B cell (primary cell): ENCODE results near the gene RTKN. TPM values are rescaled to one million over a fixed set of nuclear protein-coding genes. Genes with fewer than 3 reads are reported as not detected.

Source experiments
- ATAC-seq: fragments of 200-7000 bp; cut with Tn5 transposase; one replicate; pipeline ENCODE4 v1.10.0; 2021; ENCODE audit warnings: low read depth, mild to moderate bottlenecking, moderate number of reproducible peaks, moderate library complexity
- CTCF ChIA-PET: fragments of 350-600 bp; sonication (Branson Sonifier 250); formaldehyde crosslinking; loops from one replicate; lab custom pipeline; 2021; ENCODE audit warnings: antibody characterized with exemption, inconsistent platforms; lab: Charles Lee
- POLR2A ChIA-PET: fragments of 350-600 bp; sonication (Branson Sonifier 250); formaldehyde crosslinking; loops from one replicate; lab custom pipeline; 2021; ENCODE audit warnings: antibody characterized with exemption; lab: Charles Lee
- DNase-seq: peaks from one replicate; pipeline ENCODE4 v3.0.0; 2013
- H2AFZ ChIP-seq: 2 replicates; pipeline ENCODE4 v1.6.1; 2012; ENCODE audit warnings: mild to moderate bottlenecking, low read depth, low read length; ENCODE audit not compliant: insufficient read depth, poor library complexity, severe bottlenecking
- H3K27ac ChIP-seq, 2 donors: 1 replicate in 1 of 2; 2 replicates in 1 of 2; pipeline ENCODE4 v1.5.1; 2012 to 2013; ENCODE audit warnings: low read length in 2 of 2, mild to moderate bottlenecking in 2 of 2, moderate library complexity in 1 of 2
- H3K27me3 ChIP-seq, 4 experiments: fragments of 200-600 bp in 1 of 4; sonication (generic) in 1 of 4; replicated peaks in 1 of 4; 1 replicate in 2 of 4; 2 replicates in 2 of 4; pipeline versions ENCODE4 v1.6.1 to v1.7.0; 2013 to 2016; ENCODE audit warnings: low read length in 3 of 4, mild to moderate bottlenecking in 2 of 4, mixed read lengths in 1 of 4, moderate library complexity in 1 of 4; ENCODE audit not compliant: insufficient read depth in 4 of 4, control insufficient read depth in 3 of 4; ENCODE audit errors: control extremely low read depth in 1 of 4
- H3K36me3 ChIP-seq, 2 experiments: replicated peaks in 1 of 2; 1 replicate in 1 of 2; 2 replicates in 1 of 2; pipeline versions ENCODE4 v1.6.1 to v1.7.1; 2013; ENCODE audit warnings: low read length in 1 of 2; ENCODE audit not compliant: insufficient read depth in 2 of 2, control insufficient read depth in 1 of 2; ENCODE audit errors: control extremely low read depth in 1 of 2, extremely low read depth in 1 of 2
- H3K4me1 ChIP-seq, 2 donors: fragments of 200-600 bp in 1 of 2; sonication (generic) in 1 of 2; 1 replicate in 1 of 2; 2 replicates in 1 of 2; pipeline versions ENCODE4 v1.5.1 to v1.6.1; 2013 to 2017; ENCODE audit warnings: low read length in 2 of 2; ENCODE audit not compliant: control insufficient read depth in 2 of 2, insufficient read depth in 2 of 2
- H3K4me2 ChIP-seq: replicated peaks from 2 replicates; pipeline ENCODE3; 2012; ENCODE audit warnings: mild to moderate bottlenecking, low read depth, low read length; ENCODE audit not compliant: poor library complexity, severe bottlenecking
- H3K4me3 ChIP-seq, 5 experiments: fragments of 200-600 bp in 1 of 5; sonication (generic) in 1 of 5; 1 replicate in 3 of 5; 2 replicates in 2 of 5; pipeline versions ENCODE4 v1.5.1 to v1.7.0; 2011 to 2016; ENCODE audit warnings: low read length in 4 of 5, mild to moderate bottlenecking in 4 of 5, low read depth in 2 of 5, control low read depth in 1 of 5, moderate library complexity in 1 of 5; ENCODE audit not compliant: insufficient read depth in 1 of 5; ENCODE audit errors: control extremely low read depth in 1 of 5, extremely low read depth in 1 of 5
- H3K79me2 ChIP-seq: fragments of 200-600 bp; sonication (generic); one replicate; pipeline ENCODE4 v1.6.0; 2016; ENCODE audit warnings: low read length; ENCODE audit not compliant: control insufficient read depth, insufficient read depth
- H3K9ac ChIP-seq: fragments of 200-600 bp; sonication (generic); 2 replicates; pipeline ENCODE4 v1.6.1; 2017; ENCODE audit warnings: mild to moderate bottlenecking, low read length, moderate library complexity
- H3K9me3 ChIP-seq, 3 donors: one replicate each; pipeline versions ENCODE4 v1.6.1 to v1.7.1; 2013; ENCODE audit warnings: low read length in 2 of 3; ENCODE audit not compliant: control insufficient read depth in 2 of 3, insufficient read depth in 1 of 3; ENCODE audit errors: control extremely low read depth in 1 of 3
- H4K20me1 ChIP-seq: 2 replicates; pipeline ENCODE4 v1.6.0; 2012; ENCODE audit warnings: mild to moderate bottlenecking, low read length; ENCODE audit not compliant: insufficient read depth, control insufficient read depth, poor library complexity, severe bottlenecking
- H3K27ac Mint-ChIP-seq: one replicate; pipeline ENCODE4 v1.8.0; 2021; ENCODE audit warnings: mixed read lengths
- H3K27me3 Mint-ChIP-seq: one replicate; pipeline ENCODE4 v1.8.0; 2021; ENCODE audit warnings: mixed read lengths
- H3K4me1 Mint-ChIP-seq: one replicate; pipeline ENCODE4 v1.8.0; 2021; ENCODE audit warnings: mixed read lengths
- H3K4me3 Mint-ChIP-seq: one replicate; pipeline ENCODE4 v1.8.0; 2021; ENCODE audit warnings: mixed read lengths
- H3K9me3 Mint-ChIP-seq: one replicate; pipeline ENCODE4 v1.8.0; 2022; ENCODE audit warnings: mixed read lengths; ENCODE audit not compliant: insufficient read depth
- EZH2 ChIP-seq: IDR thresholded peaks from 2 replicates; pipeline ENCODE4 v1.6.1; 2012; ENCODE audit warnings: borderline replicate concordance, low read depth, mild to moderate bottlenecking, moderate library complexity, low read length; ENCODE audit not compliant: insufficient read depth, poor library complexity, severe bottlenecking
- WGBS: methylation state at CpG from one replicate; pipeline ENCODE4 v1.1.5; 2013; ENCODE audit warnings: missing lambda C conversion rate; ENCODE audit not compliant: insufficient coverage; 5-methylcytosine and 5-hydroxymethylcytosine counted together
- intact Hi-C: fragments of 100-400 bp; cut with micrococcal nuclease; formaldehyde crosslinking; loops from one replicate; pipeline ENCODE4 v1.10.0; 2022
- polyA plus RNA-seq: library from polyadenylated mRNA; depleted of rRNA; stranded (reverse); fragments of >200 nt; gene quantifications from 2 replicates; pipeline ENCODE4 v1.2.3, GENCODE V29; 2012
- total RNA-seq, 2 donors: library from RNA; stranded (reverse); fragments of 120-200 nt in 1 of 2; gene quantifications; 1 replicate in 1 of 2; 2 replicates in 1 of 2; pipeline versions ENCODE4 v1.2.3 to v1.2.4, GENCODE V29; 2013 to 2022
- TF ChIP-seq, protein P1 (sequence below): fragments of 200-600 bp; IDR thresholded peaks from one replicate; pipeline ENCODE4 v1.8.0; 2022; ENCODE audit warnings: antibody characterized with exemption, mild to moderate bottlenecking

Gene RTKN
- total and polyA plus RNA-seq, 2 donors (not counting 1 experiment from before 2014, with no cell fraction given): 5.1 to 10.5 TPM

DNA sequence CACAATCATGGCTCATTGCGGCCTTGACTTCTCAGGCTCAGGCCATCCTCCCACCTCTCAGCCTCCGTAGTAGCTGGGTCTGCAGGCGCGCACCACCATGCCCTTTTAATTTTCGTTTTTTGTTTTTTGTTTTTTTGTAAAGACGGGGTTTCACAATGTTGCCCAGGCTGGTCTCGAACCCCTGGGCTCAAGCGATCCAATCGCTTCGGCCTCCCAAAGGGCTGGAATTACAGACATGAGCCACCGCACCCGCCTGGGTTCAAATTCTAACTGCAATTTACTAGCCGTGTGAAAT lies 49.3 kb downstream of the RTKN start:
- TF ChIP-seq, protein P1, sequence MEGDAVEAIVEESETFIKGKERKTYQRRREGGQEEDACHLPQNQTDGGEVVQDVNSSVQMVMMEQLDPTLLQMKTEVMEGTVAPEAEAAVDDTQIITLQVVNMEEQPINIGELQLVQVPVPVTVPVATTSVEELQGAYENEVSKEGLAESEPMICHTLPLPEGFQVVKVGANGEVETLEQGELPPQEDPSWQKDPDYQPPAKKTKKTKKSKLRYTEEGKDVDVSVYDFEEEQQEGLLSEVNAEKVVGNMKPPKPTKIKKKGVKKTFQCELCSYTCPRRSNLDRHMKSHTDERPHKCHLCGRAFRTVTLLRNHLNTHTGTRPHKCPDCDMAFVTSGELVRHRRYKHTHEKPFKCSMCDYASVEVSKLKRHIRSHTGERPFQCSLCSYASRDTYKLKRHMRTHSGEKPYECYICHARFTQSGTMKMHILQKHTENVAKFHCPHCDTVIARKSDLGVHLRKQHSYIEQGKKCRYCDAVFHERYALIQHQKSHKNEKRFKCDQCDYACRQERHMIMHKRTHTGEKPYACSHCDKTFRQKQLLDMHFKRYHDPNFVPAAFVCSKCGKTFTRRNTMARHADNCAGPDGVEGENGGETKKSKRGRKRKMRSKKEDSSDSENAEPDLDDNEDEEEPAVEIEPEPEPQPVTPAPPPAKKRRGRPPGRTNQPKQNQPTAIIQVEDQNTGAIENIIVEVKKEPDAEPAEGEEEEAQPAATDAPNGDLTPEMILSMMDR: no peak
- TF ChIP-seq EZH2: no peak
- POLR2A ChIA-PET: interaction anchor here (1.2 to 1.6 kb wide), 3 partner anchors 62 to 80 kb away, joined by 3 to 5 read pairs (median 3); partner anchors contain the start of genes INO80B, MRPL53 and WBP1

More for the DNA sequence above, 49.3 kb downstream of the RTKN start:
- H2AFZ ChIP-seq: peak overlapping the region; percentile 83
- H3K27ac Mint-ChIP-seq: peak overlapping the region; percentile 17
- peaks cover 53% of the 10 kb centered on the region for H3K79me2 ChIP-seq
- H4K20me1 ChIP-seq: peaks cover 18% of the 10 kb centered on the region
- no peaks in the 10 kb centered on the region for H3K36me3 ChIP-seq
- ATAC-seq (no peak), DNase-seq (no peak)
- H3K4me1 Mint-ChIP-seq: peaks cover 16% of the 10 kb centered on the region
- H3K4me3 ChIP-seq: peak overlapping the region in 1 of 5 experiments; percentile 80
- peak overlapping the region; percentile 92 for H3K9ac ChIP-seq
- peaks cover 18 to 24% of the 10 kb centered on the region in 2 donors for H3K4me1 ChIP-seq
- no peak overlapping the region for H3K27ac ChIP-seq
- no peaks in the 10 kb centered on the region for H3K9me3 ChIP-seq
- intact Hi-C loops: loop anchor here (1.0 to 10.0 kb wide), 10 partner anchors 23 to 564 kb away; partner anchors contain the start of genes C2orf81, CCDC142, DOK1 and LOXL3
- H3K4me3 Mint-ChIP-seq: peak overlapping the region; percentile 24
- 65% methylated on average over 7 of the region's 13 CpGs for WGBS
- CTCF ChIA-PET: interaction anchor here (1.0 to 2.2 kb wide), 17 partner anchors 8 to 569 kb away, joined by 3 to 11 read pairs (median 3); partner anchors contain the start of genes AUP1, C2orf81, HTRA2 and INO80B
- H3K27me3 Mint-ChIP-seq: peaks cover 5% of the 10 kb centered on the region
- H3K4me2 ChIP-seq: peak overlapping the region; percentile 81
- H3K9me3 Mint-ChIP-seq: no peaks in the 10 kb centered on the region
- H3K27me3 ChIP-seq: peaks cover 0 to 7% (median 0%) of the 10 kb centered on the region in 4 experiments
